CD8-positive, alpha-beta memory T cell (primary cell): ENCODE measurements around the gene LPP. TPM values are rescaled to one million over a fixed set of nuclear protein-coding genes. Genes with fewer than 3 reads are reported as not detected.

Source experiments
- CTCF ChIA-PET: fragments of 350-600 bp; sonication (Branson Sonifier 250); formaldehyde crosslinking; loops from one replicate; lab custom pipeline; 2021; ENCODE audit warnings: antibody characterized with exemption; lab: Charles Lee
- POLR2A ChIA-PET: fragments of 350-600 bp; sonication (Branson Sonifier 250); formaldehyde crosslinking; loops from one replicate; lab custom pipeline; 2021; ENCODE audit warnings: antibody characterized with exemption; lab: Charles Lee
- DNase-seq, 5 donors: peaks; one replicate each; pipeline versions ENCODE4 v3.0.0 to v3.0.0-alpha.2; 2020 to 2022; ENCODE audit warnings: mixed read lengths in 1 of 5
- H3K27ac ChIP-seq: one replicate; pipeline ENCODE4 v1.7.0; 2013; ENCODE audit warnings: low read depth, mild to moderate bottlenecking, low read length, moderate library complexity
- H3K27me3 ChIP-seq: 2 replicates; pipeline ENCODE4 v1.7.0; 2013; ENCODE audit warnings: low read length, mild to moderate bottlenecking; ENCODE audit not compliant: insufficient read depth, poor library complexity, severe bottlenecking
- H3K36me3 ChIP-seq: 2 replicates; pipeline ENCODE4 v1.7.0; 2013; ENCODE audit warnings: mild to moderate bottlenecking, low read length, moderate library complexity; ENCODE audit not compliant: insufficient read depth
- H3K4me1 ChIP-seq: 2 replicates; pipeline ENCODE4 v1.7.0; 2013; ENCODE audit warnings: mild to moderate bottlenecking, low read length, moderate library complexity; ENCODE audit not compliant: insufficient read depth
- H3K4me3 ChIP-seq: 2 replicates; pipeline ENCODE4 v1.7.0; 2013; ENCODE audit warnings: mild to moderate bottlenecking, low read length
- H3K9me3 ChIP-seq: 2 replicates; pipeline ENCODE4 v1.7.0; 2013; ENCODE audit warnings: mild to moderate bottlenecking, low read length
- H3K27ac Mint-ChIP-seq, 8 donors: one replicate each; pipeline ENCODE4 v1.8.0; 2020 to 2021; ENCODE audit warnings: mixed read lengths in 8 of 8, mild to moderate bottlenecking in 6 of 8, inconsistent platforms in 3 of 8, moderate library complexity in 3 of 8
- H3K27me3 Mint-ChIP-seq, 2 donors: one replicate each; pipeline ENCODE4 v1.8.0; 2020 to 2021; ENCODE audit warnings: mixed read lengths in 2 of 2, mild to moderate bottlenecking in 1 of 2, moderate library complexity in 1 of 2
- H3K36me3 Mint-ChIP-seq, 3 donors: one replicate each; pipeline ENCODE4 v1.8.0; 2020 to 2021; ENCODE audit warnings: mixed read lengths in 3 of 3, inconsistent platforms in 1 of 3, mild to moderate bottlenecking in 1 of 3
- H3K4me1 Mint-ChIP-seq, 3 donors: one replicate each; pipeline ENCODE4 v1.8.0; 2020 to 2021; ENCODE audit warnings: mixed read lengths in 3 of 3, inconsistent platforms in 1 of 3, mild to moderate bottlenecking in 1 of 3
- H3K4me3 Mint-ChIP-seq, 7 donors: one replicate each; pipeline ENCODE4 v1.8.0; 2020 to 2021; ENCODE audit warnings: mixed read lengths in 7 of 7, mild to moderate bottlenecking in 6 of 7, moderate library complexity in 4 of 7, inconsistent platforms in 2 of 7
- H3K9me3 Mint-ChIP-seq, 5 donors: one replicate each; pipeline ENCODE4 v1.8.0; 2020 to 2022; ENCODE audit warnings: mixed read lengths in 5 of 5, mild to moderate bottlenecking in 3 of 5, moderate library complexity in 2 of 5, inconsistent platforms in 1 of 5
- polyA plus RNA-seq: library from polyadenylated mRNA; unstranded; fragments of 300-500 nt; fragmentation: Illumina TruSeq; gene quantifications from one replicate; pipeline ENCODE4 v1.2.3, GENCODE V29; 2021
- total RNA-seq, 2 experiments: library from RNA; stranded (reverse); gene quantifications; one replicate each; pipeline ENCODE4 v1.2.3, GENCODE V29; 2021

The LPP gene
- total and polyA plus RNA-seq, 3 experiments from 2014 or later, result 13.4 to 23.5 (median 18.0) TPM

GRCh38 chr3:188667926-188668325 lies 514.0 kb downstream of the LPP start:
- DNase-seq, result no peak
- peaks cover 0 to 2% (median 0%) of the 10 kb centered on the region in 5 donors for H3K9me3 Mint-ChIP-seq
- no peaks in the 10 kb centered on the region for H3K36me3 ChIP-seq
- no peak overlapping the region for H3K27ac Mint-ChIP-seq
- peaks cover 0 to 2% of the 10 kb centered on the region in 2 donors for H3K27me3 Mint-ChIP-seq
- POLR2A ChIA-PET, result interaction anchor here (0.6 to 0.7 kb wide), 2 partner anchors 11 to 18 kb away, joined by 3 read pairs; no protein-coding TSS in a partner anchor
- H3K4me1 Mint-ChIP-seq, result peaks cover 6 to 20% (median 9%) of the 10 kb centered on the region in 3 donors
- no peak overlapping the region for H3K27ac ChIP-seq
- H3K4me1 ChIP-seq, result no peaks in the 10 kb centered on the region
- no peak overlapping the region for H3K4me3 ChIP-seq
- H3K9me3 ChIP-seq, result no peaks in the 10 kb centered on the region
- no peaks in the 10 kb centered on the region for H3K27me3 ChIP-seq
- CTCF ChIA-PET, result interaction anchor here (1.1 to 1.4 kb wide), 2 partner anchors 29 to 929 kb away, joined by 3 to 4 read pairs; no protein-coding TSS in a partner anchor
- peaks cover 2 to 14% (median 11%) of the 10 kb centered on the region in 3 donors for H3K36me3 Mint-ChIP-seq
- no peak overlapping the region for H3K4me3 Mint-ChIP-seq

- Histone ChIP-seq H3K36me3 (no peaks in the 10 kb centered on the region), H3K27me3 (no peaks in the 10 kb centered on the region), H3K27ac (no peak overlapping the region), H3K4me1 (no peaks in the 10 kb centered on the region), H3K4me3 (no peak overlapping the region), H3K9me3 (no peaks in the 10 kb centered on the region)
- Mint-ChIP-seq H3K4me1 (peaks cover 4 to 14% (median 9%) of the 10 kb centered on the region in 3 donors), H3K9me3 (peaks cover 0 to 2% (median 0%) of the 10 kb centered on the region in 5 donors), H3K4me3 (no peak overlapping the region), H3K27ac (no peak overlapping the region), H3K27me3 (no peaks in the 10 kb centered on the region), H3K36me3 (peaks cover 2 to 14% (median 11%) of the 10 kb centered on the region in 3 donors)
- no peak for DNase-seq
- POLR2A ChIA-PET, result no interaction called here
- CTCF ChIA-PET, result no interaction called here
Observed at GRCh38 chr3:188670446-188670845, 516.5 kb downstream of the LPP start.

- Histone ChIP-seq H3K27ac (no peak overlapping the region), H3K9me3 (no peaks in the 10 kb centered on the region), H3K27me3 (no peaks in the 10 kb centered on the region), H3K36me3 (no peaks in the 10 kb centered on the region), H3K4me3 (no peak overlapping the region), H3K4me1 (no peaks in the 10 kb centered on the region)
- Mint-ChIP-seq H3K36me3 (peaks cover 2 to 14% (median 11%) of the 10 kb centered on the region in 3 donors), H3K27me3 (no peaks in the 10 kb centered on the region), H3K9me3 (peaks cover 0 to 2% (median 0%) of the 10 kb centered on the region in 5 donors), H3K27ac (no peak overlapping the region), H3K4me1 (peaks cover 4 to 14% (median 9%) of the 10 kb centered on the region in 3 donors), H3K4me3 (no peak overlapping the region)
- no peak for DNase-seq
- ChIA-PET POLR2A (no interaction called here), CTCF (interaction anchor here (1.4 kb wide), 1 partner anchor 932 kb away, joined by 3 read pairs; no protein-coding TSS in a partner anchor)
Observed at GRCh38 chr3:188671971-188672370, 518.0 kb downstream of the LPP start.

- ChIA-PET CTCF (interaction anchor here (1.4 kb wide), 1 partner anchor 933 kb away, joined by 3 read pairs; no protein-coding TSS in a partner anchor), POLR2A (no interaction called here)
- Histone ChIP-seq H3K4me1 (no peaks in the 10 kb centered on the region), H3K27me3 (no peaks in the 10 kb centered on the region), H3K27ac (no peak overlapping the region), H3K9me3 (no peaks in the 10 kb centered on the region), H3K36me3 (no peaks in the 10 kb centered on the region), H3K4me3 (no peak overlapping the region)
- H3K9me3 Mint-ChIP-seq, result peaks cover 0 to 2% (median 0%) of the 10 kb centered on the region in 5 donors
- no peak overlapping the region for H3K27ac Mint-ChIP-seq
- H3K4me1 Mint-ChIP-seq, result peaks cover 4 to 14% (median 9%) of the 10 kb centered on the region in 3 donors
- H3K27me3 Mint-ChIP-seq, result no peaks in the 10 kb centered on the region
- peaks cover 2 to 14% (median 11%) of the 10 kb centered on the region in 3 donors for H3K36me3 Mint-ChIP-seq
- DNase-seq, result no peak
- no peak overlapping the region for H3K4me3 Mint-ChIP-seq
Observed at GRCh38 chr3:188672840-188673239, 518.9 kb downstream of the LPP start.

- H3K27me3 ChIP-seq, result no peaks in the 10 kb centered on the region
- H3K4me3 Mint-ChIP-seq, result no peak overlapping the region
- H3K4me3 ChIP-seq, result no peak overlapping the region
- peaks cover 2 to 13% (median 11%) of the 10 kb centered on the region in 3 donors for H3K36me3 Mint-ChIP-seq
- no peak overlapping the region for H3K27ac ChIP-seq
- H3K36me3 ChIP-seq, result no peaks in the 10 kb centered on the region
- H3K27ac Mint-ChIP-seq, result no peak overlapping the region
- no peaks in the 10 kb centered on the region for H3K9me3 ChIP-seq
- ChIA-PET CTCF (interaction anchor here (1.4 kb wide), 1 partner anchor 933 kb away, joined by 3 read pairs; no protein-coding TSS in a partner anchor), POLR2A (no interaction called here)
- H3K27me3 Mint-ChIP-seq, result no peaks in the 10 kb centered on the region
- no peaks in the 10 kb centered on the region for H3K4me1 ChIP-seq
- no peak for DNase-seq
- H3K9me3 Mint-ChIP-seq, result peaks cover 0 to 2% (median 0%) of the 10 kb centered on the region in 5 donors
- peaks cover 4 to 13% (median 9%) of the 10 kb centered on the region in 3 donors for H3K4me1 Mint-ChIP-seq
Observed at GRCh38 chr3:188673646-188674186, 519.8 kb downstream of the LPP start.

GRCh38 chr3:188674595-188674994 lies 520.6 kb downstream of the LPP start:
- ChIA-PET CTCF (interaction anchor here (1.1 kb wide), 1 partner anchor 10 kb away, joined by 3 read pairs; no protein-coding TSS in a partner anchor), POLR2A (no interaction called here)
- Histone ChIP-seq H3K27me3 (no peaks in the 10 kb centered on the region), H3K9me3 (no peaks in the 10 kb centered on the region), H3K4me3 (no peak overlapping the region), H3K4me1 (no peaks in the 10 kb centered on the region), H3K36me3 (no peaks in the 10 kb centered on the region), H3K27ac (no peak overlapping the region)
- H3K36me3 Mint-ChIP-seq, result peaks cover 0 to 7% (median 7%) of the 10 kb centered on the region in 3 donors
- no peak overlapping the region for H3K4me3 Mint-ChIP-seq
- H3K27ac Mint-ChIP-seq, result no peak overlapping the region
- no peaks in the 10 kb centered on the region for H3K27me3 Mint-ChIP-seq
- H3K4me1 Mint-ChIP-seq, result peaks cover 3 to 9% (median 8%) of the 10 kb centered on the region in 3 donors
- H3K9me3 Mint-ChIP-seq, result no peaks in the 10 kb centered on the region
- no peak for DNase-seq

GRCh38 chr3:188677344-188677743 lies 523.4 kb downstream of the LPP start:
- Histone ChIP-seq H3K4me1 (no peaks in the 10 kb centered on the region), H3K4me3 (no peak overlapping the region), H3K36me3 (no peaks in the 10 kb centered on the region), H3K27me3 (no peaks in the 10 kb centered on the region), H3K9me3 (no peaks in the 10 kb centered on the region), H3K27ac (no peak overlapping the region)
- DNase-seq, result no peak
- H3K9me3 Mint-ChIP-seq, result no peaks in the 10 kb centered on the region
- H3K4me1 Mint-ChIP-seq, result peaks cover 2 to 7% (median 3%) of the 10 kb centered on the region in 3 donors
- H3K27me3 Mint-ChIP-seq, result no peaks in the 10 kb centered on the region
- no peaks in the 10 kb centered on the region for H3K36me3 Mint-ChIP-seq
- no peak overlapping the region for H3K4me3 Mint-ChIP-seq
- no peak overlapping the region for H3K27ac Mint-ChIP-seq
- POLR2A ChIA-PET, result no interaction called here
- CTCF ChIA-PET, result no interaction called here

GRCh38 chr3:188680189-188680588 lies 526.2 kb downstream of the LPP start:
- Mint-ChIP-seq H3K36me3 (no peaks in the 10 kb centered on the region), H3K4me1 (peaks cover 2 to 16% (median 2%) of the 10 kb centered on the region in 3 donors), H3K27me3 (no peaks in the 10 kb centered on the region), H3K9me3 (no peaks in the 10 kb centered on the region), H3K4me3 (no peak overlapping the region), H3K27ac (no peak overlapping the region)
- Histone ChIP-seq H3K36me3 (no peaks in the 10 kb centered on the region), H3K4me1 (no peaks in the 10 kb centered on the region), H3K27ac (no peak overlapping the region), H3K9me3 (no peaks in the 10 kb centered on the region), H3K4me3 (no peak overlapping the region), H3K27me3 (no peaks in the 10 kb centered on the region)
- CTCF ChIA-PET, result interaction anchor here (1.3 kb wide), 1 partner anchor 10 kb away, joined by 3 read pairs; no protein-coding TSS in a partner anchor
- DNase-seq, result no peak
- POLR2A ChIA-PET, result no interaction called here
